GM03348 (cell line): ENCODE results near the gene STPG2.

ENCODE experiments used
- DNase-seq: peaks from one replicate; pipeline ENCODE4 v3.0.0; 2012; ENCODE audit warnings: low spot score

Gene STPG2

DNA sequence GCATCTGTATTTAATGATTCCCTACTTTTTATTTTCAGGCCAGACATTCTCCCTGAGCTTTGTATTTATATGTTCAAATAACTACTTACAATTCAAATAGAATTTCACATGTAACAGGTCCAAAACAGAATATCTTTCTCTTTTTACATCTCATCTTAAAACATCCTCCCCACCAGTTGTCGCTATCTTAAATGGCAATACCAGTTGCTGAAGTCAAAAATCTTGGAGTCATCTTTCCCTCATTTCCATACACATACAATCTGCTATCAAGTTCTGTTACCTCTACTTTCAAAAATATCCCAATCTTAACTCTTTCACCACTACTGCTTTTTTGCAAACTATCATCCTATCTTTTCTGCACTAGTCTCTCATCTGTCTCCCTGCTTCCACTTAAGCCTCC lies 330.5 kb downstream of the STPG2 start:
- no peak for DNase-seq

GRCh38 chr4:97786306-97786920 lies 356.9 kb downstream of the STPG2 start:
- no peak for DNase-seq

- no peak for DNase-seq
Observed at GRCh38 chr4:97778174-97778573, 365.1 kb downstream of the STPG2 start.

GRCh38 chr4:97774347-97774989 lies 368.8 kb downstream of the STPG2 start:
- no peak for DNase-seq

DNA sequence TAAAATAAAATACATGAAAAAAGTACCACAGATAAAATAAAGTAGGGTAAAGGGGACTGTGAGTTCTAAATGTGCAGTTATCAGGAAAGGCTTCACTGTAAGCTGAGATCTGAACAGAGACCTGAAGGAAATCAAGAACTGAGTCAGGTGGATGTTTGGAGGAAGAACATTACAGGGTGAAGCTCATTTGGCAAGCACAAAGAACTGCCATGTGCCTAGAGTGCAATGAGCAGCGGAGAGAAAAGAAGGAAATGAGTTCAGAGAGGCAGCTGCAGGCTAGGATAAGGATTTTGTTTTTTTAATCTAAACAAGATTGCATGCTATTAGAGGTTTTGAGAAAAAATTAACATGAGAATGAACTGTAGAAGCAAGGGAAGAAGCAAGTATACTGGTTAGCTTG lies 373.1 kb downstream of the STPG2 start:
- no peak for DNase-seq

- no peak for DNase-seq
Observed at GRCh38 chr4:97762115-97762512, 381.2 kb downstream of the STPG2 start.

DNA sequence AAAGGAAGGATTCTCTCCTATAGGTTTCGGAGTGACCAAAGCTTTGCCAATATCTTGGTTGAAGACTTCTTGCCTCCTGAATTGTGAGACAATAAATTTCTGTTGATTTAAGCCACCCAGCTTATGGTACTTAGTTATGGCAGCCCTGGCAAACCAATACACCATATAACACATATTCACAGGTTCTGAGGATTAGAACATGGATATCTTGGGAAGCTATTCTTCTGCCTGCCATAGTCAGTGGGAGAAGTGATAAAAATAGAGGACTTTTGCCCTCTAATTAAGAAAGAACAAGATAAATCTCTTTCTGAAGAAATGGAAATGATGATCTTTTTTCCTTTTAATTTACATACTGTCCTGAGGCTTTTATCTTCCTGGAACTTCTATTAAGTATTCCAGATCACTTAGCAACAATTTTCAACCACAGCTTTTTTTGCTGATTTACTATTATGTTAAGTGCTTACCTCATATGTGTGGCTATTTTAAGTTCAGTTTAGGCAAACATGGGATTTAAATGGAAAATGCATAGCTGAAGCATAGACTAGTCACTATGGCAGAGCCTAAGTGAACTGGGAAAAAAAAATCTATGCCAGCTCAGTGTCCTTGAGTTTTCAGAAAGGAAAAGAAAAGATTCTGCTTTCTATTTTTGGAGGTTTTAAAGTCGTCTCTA lies 381.7 kb downstream of the STPG2 start:
- DNase-seq, result no peak

DNA sequence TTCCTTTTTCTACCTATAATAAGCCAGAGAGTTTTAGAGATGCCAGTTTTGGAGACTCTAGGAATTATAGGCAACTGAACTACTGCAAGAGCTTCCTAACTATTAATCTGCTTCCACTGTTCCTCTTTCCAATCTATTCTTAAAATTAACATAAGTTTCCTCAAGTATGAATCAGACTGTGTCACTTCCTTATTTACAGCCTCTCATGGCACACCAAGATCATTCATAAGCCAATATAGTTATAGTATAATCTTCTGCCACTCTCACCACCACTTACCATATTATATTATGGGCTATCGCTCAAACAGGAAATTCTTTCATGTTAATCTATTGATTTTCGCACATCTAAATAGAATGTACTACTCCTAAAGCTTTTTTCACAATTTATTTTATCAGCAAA lies 383.5 kb downstream of the STPG2 start:
- DNase-seq, result no peak

DNA sequence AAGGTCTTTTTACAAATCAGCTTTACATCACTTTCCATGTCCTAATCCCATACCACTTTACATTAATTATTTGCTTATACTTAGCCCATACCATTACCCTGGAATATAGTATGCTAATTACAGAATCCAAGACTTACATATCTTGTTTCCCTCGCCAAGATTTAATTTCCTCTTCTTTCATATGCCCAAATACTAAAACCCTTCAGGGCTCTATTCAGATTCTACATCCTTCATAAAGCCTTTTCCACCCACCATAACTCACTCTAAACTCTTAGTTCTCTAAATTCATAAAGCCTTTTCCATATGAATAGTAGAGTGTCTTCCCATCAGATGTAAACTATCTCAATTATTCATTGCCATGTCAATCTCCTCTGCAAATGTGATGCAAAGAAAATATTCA lies 390.7 kb downstream of the STPG2 start:
- no peak for DNase-seq

DNA sequence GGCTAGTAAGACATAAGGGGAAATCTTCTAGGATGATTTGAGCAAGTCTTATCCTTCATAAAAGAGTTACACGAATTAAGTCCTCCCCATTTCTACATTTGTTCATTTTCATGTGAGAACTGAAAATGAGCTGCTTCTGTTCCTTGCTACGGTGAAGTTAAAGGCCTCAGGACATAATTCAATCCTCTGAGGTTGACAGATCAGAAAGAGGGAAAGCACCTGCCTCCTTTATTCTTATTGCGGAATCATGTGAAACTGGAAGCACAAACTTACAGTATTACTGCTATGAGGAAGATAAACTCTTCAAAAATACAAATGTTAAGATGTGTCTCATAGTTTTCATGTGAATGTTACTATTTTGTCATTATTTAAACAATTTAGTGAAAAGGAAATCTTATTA lies 395.3 kb downstream of the STPG2 start:
- DNase-seq, result no peak

- DNase-seq, result no peak
Observed at GRCh38 chr4:97720869-97721432, 422.3 kb downstream of the STPG2 start.

GRCh38 chr4:97691111-97691605 lies 452.1 kb downstream of the STPG2 start:
- no peak for DNase-seq

DNA sequence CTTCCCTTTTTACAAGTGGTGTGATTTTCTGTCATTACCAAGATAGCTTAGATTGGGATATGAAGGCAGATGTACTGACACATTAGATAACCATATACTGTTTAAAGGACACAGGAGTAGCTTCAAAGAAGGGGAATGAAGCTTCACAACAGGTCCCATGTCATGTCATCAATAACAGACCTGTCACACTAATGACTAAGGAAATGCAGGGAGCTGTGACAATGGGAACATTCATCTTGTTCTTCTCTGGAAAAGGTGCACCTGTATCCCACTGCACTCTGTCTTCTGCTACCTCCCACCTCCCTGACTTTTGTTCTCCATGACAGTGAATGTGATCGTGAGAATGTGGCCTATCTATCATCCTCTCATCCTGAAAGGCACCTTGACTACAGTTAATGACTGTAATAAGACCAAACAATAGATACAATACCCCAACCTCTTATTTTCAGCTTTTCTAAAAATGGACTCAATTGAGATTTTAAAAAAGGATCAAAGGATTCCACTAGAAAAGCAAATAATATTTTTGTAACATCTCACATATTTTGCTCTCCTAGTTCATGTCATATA lies 472.5 kb downstream of the STPG2 start:
- DNase-seq, result no peak

DNA sequence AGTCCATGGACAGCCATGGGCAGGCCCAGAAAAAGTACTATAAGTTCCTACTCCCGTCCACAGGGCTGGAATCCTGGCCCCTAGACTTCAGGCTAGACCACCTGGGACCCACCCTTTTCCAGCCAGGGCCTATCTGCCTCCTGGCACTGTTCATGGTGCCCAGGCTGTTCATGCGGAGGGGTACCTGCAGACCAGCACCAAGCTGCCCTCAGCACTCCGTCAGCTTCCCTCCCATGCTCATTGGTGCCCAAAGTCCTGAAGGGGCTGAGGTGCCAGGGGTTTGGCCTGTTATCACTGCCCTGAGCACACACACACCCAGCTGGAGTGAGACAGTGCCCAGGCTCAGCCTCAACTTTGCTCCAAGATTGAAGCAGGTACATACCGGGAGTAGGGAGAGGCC lies 477.7 kb downstream of the STPG2 start:
- DNase-seq, result no peak

- DNase-seq, result no peak
Observed at GRCh38 chr4:97664741-97665140, 478.5 kb downstream of the STPG2 start.

DNA sequence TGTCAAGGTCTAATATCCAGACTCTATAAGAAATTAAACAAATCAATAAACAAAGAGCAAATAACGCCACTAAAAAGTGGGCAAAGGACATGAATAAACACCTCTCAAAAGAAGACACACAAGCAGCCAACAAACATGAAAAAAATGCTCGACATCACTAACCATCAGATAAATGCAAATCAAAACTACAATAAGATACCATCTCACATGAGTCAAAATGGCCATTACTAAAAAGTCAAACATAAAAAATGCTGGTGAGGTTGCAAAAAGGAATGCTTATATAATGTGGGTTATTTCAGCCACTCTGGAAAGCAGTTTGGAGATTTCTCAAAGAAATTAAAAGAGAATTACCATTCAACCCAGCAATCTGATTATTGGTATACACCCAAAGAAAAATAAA lies 481.1 kb downstream of the STPG2 start:
- no peak for DNase-seq

GRCh38 chr4:97656044-97656720 lies 487.1 kb downstream of the STPG2 start:
- no peak for DNase-seq

- no peak for DNase-seq
Observed at GRCh38 chr4:97653701-97654100, 489.6 kb downstream of the STPG2 start.

DNA sequence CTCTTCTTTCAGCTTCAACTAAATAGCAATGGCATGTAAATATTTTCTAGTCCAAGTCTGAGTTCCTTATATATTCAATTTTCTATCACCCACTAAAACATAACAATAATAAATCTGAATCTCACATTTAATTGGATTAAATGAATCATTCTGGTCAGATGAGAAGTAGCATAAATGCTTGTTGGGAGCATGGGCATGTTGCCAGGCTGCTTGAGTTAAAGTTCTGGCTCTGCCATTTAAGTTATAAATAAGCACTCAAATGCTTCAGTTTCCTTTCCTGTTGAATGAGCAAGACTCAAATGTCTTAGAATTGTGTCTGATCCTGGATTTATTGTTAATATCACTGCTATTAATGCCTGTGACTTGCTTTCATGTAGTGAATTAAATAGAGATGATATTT lies 496.3 kb downstream of the STPG2 start:
- DNase-seq, result no peak

DNA sequence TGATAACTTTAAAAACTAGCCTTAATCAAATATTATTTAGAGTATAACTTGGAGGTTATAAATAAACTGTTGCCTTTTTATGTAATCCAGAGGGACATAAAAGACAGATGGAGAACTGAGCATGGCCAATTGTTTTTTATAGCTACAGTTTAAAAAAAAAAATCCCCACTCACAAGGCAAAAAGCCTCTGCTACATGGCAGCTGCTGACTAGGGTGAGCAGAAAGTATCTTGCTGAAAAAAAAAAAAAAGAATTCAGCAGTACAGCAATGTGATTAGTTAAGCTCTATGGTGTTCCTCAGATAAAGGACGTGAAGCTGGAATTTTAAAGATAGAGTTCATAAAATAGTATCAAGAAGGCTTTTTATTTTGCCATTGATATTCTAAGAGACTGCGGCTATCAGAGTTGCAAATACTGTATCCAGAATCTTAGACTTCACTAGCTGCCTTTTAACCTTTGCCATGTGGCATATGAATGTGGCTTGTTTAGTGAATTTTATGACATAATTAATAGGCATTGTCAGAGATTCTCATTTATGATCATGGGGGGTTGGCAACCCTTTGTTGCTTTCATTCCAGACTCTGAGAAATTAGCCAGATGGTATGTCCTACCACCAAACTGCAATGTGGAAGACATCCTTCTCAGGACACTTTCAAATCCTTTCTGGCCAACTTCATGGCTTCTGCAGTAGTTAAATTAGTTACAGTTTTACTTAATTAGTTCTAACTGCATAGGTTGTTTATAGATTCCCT lies 498.0 kb downstream of the STPG2 start:
- no peak for DNase-seq

- no peak for DNase-seq
Observed at GRCh38 chr4:97643179-97643578, 500.1 kb downstream of the STPG2 start.

GRCh38 chr4:97639961-97640360 lies 503.3 kb downstream of the STPG2 start:
- DNase-seq, result no peak
